Activated naive CD4-positive, alpha-beta T cell treated with anti-CD3 and anti-CD28 coated beads, Interleukin-2, amount 50 U/mL, for 24 hours (primary cell): Measurements from ENCODE around the gene ARID5B.

Source experiments
- H3K27ac Mint-ChIP-seq: one replicate; pipeline ENCODE4 v1.8.0; 2021; ENCODE audit warnings: mild to moderate bottlenecking, mixed read lengths
- H3K27me3 Mint-ChIP-seq: one replicate; pipeline ENCODE4 v1.8.0; 2021; ENCODE audit warnings: mixed read lengths
- H3K36me3 Mint-ChIP-seq: one replicate; pipeline ENCODE4 v1.8.0; 2021; ENCODE audit warnings: mixed read lengths
- H3K4me1 Mint-ChIP-seq: one replicate; pipeline ENCODE4 v1.8.0; 2021; ENCODE audit warnings: mixed read lengths
- H3K4me3 Mint-ChIP-seq: one replicate; pipeline ENCODE4 v1.8.0; 2021; ENCODE audit warnings: mild to moderate bottlenecking, mixed read lengths
- H3K9me3 Mint-ChIP-seq: one replicate; pipeline ENCODE4 v1.8.0; 2021; ENCODE audit warnings: mixed read lengths

The ARID5B gene

DNA sequence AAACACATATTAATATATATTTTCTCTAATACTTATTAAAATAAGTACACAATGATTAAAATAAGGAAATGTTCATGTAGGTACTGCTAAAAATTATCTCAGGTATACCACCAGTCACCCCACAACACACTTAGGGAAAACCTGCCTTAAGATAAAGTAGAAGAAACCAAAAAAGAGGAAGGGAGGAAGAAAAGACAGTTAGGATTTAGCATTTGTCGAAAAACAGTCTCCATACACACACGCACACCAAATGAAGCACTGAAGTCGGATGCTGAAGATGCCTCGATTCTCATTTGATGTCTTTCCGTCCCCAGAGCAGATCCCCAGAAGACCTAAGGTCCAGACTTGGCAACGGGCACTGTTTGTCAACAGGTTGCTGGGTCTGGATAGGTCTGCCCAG lies 30.0 kb upstream of the ARID5B start:
- Mint-ChIP-seq H3K9me3 (no peaks in the 10 kb centered on the region), H3K4me3 (no peak overlapping the region), H3K4me1 (peaks cover 14% of the 10 kb centered on the region), H3K36me3 (no peaks in the 10 kb centered on the region), H3K27me3 (no peaks in the 10 kb centered on the region), H3K27ac (no peak overlapping the region)

DNA sequence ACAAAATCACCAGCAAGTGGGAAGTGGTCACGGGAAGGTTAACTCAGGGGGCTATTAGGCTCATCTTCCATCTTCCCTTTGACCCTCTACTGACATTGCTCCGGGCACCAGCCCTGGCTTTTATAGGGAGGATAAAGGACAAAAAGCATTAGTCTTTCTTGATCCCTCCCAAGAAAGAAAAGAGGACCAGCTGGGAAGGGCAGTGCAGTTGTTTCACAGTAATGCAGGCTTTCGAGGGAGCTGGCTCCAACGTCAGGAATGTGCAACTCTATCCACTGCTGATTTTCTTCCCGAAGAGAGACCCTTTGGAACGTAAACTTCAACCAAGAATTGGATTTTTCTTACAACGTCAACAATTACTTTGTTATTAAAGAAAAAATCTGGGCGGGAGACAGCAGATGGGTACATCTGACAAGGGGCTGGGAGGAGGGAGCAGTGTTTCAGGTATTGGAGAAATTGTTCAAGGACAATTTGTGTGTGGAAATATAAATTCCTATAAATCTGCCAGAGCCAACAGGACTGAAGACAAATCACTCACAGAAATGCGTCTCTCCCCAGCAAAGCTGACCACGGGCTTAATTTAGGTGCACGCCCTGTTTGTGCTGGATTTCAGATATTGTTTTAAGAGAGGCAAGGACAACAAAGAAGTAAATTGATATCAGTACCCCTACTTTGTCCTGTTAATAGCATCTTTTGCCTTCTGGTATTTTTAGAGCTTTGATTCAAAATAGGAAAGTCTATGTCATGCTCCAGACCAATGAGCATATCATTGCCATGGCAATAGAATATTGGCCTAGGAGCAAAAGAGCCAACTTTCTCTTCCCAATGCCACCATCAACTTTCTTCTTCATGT lies 23.4 kb upstream of the ARID5B start:
- H3K4me1 Mint-ChIP-seq, result peaks cover 28% of the 10 kb centered on the region
- H3K4me3 Mint-ChIP-seq, result no peak overlapping the region
- no peaks in the 10 kb centered on the region for H3K27me3 Mint-ChIP-seq
- H3K9me3 Mint-ChIP-seq, result no peaks in the 10 kb centered on the region
- no peaks in the 10 kb centered on the region for H3K36me3 Mint-ChIP-seq
- no peak overlapping the region for H3K27ac Mint-ChIP-seq

DNA sequence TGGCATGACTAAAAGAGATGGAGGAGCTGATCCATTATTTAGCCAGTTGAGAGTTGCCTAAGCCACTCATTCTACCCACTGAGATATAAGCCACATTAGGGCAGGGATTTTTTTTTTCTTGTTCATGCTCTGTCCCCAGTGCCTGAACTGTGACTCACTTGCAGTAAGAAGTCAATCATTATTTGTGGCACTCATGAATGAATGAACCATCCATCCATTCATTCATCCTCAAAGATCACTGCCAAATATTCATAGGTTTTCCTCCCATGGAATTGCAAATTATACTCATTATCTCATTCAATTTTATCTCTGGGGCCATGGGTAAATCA lies 22.8 kb upstream of the ARID5B start:
- Mint-ChIP-seq H3K9me3 (no peaks in the 10 kb centered on the region), H3K4me1 (peaks cover 28% of the 10 kb centered on the region), H3K27ac (no peak overlapping the region), H3K27me3 (no peaks in the 10 kb centered on the region), H3K4me3 (no peak overlapping the region), H3K36me3 (no peaks in the 10 kb centered on the region)

DNA sequence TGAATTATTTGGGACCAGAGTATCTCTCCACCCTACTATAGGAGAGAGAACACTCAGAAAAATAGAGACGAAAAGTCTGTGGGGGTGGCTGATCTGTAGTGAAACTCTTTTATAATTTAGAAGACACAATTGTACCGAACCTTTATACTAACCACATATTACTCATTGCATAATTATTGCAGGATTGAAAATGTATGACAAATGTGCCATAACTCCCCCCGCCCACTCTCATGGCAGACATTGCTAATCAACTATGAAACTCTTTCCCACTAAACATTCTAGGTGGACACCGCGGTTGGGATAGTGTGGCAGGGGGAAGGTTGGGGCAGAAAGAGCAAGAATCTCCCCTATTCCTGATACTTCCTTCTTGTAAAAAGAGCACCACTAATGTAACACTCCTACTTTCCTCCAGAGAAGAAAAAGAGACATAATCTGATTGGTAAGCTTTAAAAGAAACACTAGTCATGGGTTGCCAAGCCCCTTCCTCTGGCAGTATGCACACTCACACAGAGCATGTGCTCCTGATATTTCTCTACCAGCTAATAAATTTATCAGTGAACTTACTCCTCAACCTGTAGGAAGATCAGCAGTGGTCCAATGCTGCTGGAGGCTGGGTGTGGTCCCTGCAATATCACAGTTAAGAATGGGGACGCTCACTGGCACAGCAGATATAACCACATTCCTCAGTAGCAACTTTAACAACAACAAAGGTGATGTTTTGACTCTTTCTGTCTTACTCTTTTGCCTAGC lies 18.7 kb upstream of the ARID5B start:
- H3K9me3 Mint-ChIP-seq, result peaks cover 4% of the 10 kb centered on the region
- no peaks in the 10 kb centered on the region for H3K27me3 Mint-ChIP-seq
- peak overlapping the region; percentile 97 for H3K27ac Mint-ChIP-seq
- H3K4me3 Mint-ChIP-seq, result peak overlapping the region; percentile 69
- peaks cover 33% of the 10 kb centered on the region for H3K4me1 Mint-ChIP-seq
- no peaks in the 10 kb centered on the region for H3K36me3 Mint-ChIP-seq

DNA sequence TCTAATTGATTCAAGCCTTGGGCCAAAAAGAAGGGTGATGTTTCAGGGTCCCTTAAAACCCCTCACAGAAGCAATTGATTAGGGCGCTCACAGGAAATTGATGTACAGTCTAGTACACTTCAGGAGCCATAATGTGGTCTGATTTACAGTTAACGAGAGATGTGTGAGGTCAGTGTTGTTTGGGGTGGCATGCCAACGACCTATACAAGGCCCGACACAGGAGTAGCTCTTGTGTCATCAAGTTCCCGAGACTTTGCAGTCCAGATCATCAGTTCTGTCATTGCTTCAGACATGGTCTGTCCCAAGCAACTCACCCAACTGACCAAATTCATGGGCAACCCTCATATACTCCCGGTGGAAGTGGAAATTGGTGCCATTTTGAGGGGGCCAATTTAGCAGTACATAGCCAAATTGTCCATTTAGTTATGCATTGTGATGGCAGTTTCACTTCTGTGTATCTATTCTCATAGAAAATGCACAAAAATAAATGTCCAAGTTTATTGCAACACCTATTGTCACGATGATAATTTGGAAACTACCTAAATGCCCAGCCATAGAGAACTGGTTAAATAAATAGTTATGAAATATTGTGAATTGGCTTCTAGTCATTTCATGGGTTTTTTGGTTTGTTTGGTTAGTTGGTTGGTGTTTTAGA lies 18.0 kb upstream of the ARID5B start:
- Mint-ChIP-seq H3K4me1 (peaks cover 32% of the 10 kb centered on the region), H3K27ac (peak overlapping the region; percentile 97), H3K36me3 (no peaks in the 10 kb centered on the region), H3K4me3 (no peak overlapping the region), H3K9me3 (peaks cover 4% of the 10 kb centered on the region), H3K27me3 (no peaks in the 10 kb centered on the region)

DNA sequence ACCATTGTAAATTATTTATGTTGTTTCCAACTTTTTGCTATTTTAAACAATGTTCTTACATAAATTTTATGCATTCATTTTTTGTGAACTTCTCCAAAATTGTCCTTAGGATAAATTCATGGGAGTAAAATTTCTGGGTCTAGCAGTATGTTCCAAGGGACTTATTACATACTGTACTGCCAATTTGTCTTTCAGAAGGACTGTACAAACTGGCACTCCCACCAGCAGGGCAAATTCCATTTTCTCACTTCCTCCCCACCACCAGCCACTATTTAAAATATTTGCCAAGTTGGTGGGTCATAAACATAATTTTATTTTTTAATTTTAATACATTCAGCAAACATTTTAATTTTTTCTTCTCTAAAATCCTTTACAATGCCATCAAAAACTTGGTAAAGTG lies 13.7 kb upstream of the ARID5B start:
- Mint-ChIP-seq H3K27ac (no peak overlapping the region), H3K4me3 (no peak overlapping the region), H3K9me3 (peaks cover 4% of the 10 kb centered on the region), H3K36me3 (no peaks in the 10 kb centered on the region), H3K27me3 (no peaks in the 10 kb centered on the region), H3K4me1 (peaks cover 25% of the 10 kb centered on the region)

DNA sequence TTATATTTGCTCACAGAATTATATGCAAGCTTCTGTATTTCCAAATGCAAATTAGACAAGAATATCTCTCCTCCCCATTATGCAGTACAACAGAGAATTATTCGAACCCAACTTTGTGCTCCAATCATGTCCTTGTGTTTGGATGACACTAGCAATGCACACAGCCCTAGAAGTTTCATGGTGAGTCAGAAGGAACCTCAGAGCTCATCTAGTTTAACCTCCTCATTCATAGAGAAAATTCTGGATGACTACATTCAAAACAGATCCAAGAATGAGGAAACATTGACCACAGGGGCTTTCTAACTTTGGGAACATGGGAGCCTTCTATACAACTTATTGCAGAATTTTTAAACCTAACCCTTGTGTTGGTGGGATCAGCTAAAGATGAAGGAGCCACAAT lies 12.8 kb upstream of the ARID5B start:
- Mint-ChIP-seq H3K27ac (no peak overlapping the region), H3K4me1 (peaks cover 18% of the 10 kb centered on the region)

DNA sequence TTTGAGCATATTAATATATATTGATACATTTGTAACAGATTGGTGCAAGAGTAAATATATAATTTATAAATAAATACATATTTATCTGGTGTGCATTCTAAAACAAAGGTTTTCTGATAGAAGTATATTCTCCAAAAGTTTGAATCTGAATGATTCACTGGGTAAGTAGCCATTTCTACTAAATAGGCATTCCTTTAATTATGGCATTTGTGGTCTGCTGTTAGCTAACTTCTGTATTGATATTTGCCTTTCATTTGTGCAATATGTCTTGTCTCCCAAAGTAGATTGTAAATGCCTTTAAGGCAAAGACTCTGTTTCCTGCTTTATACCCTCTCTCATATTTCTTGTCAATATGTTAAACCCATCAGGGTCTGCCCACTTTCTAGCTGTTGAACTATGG lies 11.1 kb upstream of the ARID5B start:
- H3K9me3 Mint-ChIP-seq, result no peaks in the 10 kb centered on the region
- no peak overlapping the region for H3K27ac Mint-ChIP-seq
- H3K27me3 Mint-ChIP-seq, result no peaks in the 10 kb centered on the region
- H3K4me1 Mint-ChIP-seq, result peaks cover 18% of the 10 kb centered on the region
- H3K4me3 Mint-ChIP-seq, result no peak overlapping the region
- no peaks in the 10 kb centered on the region for H3K36me3 Mint-ChIP-seq

More for the DNA sequence above, 12.8 kb upstream of the ARID5B start:
- no peaks in the 10 kb centered on the region for H3K27me3 Mint-ChIP-seq
- peaks cover 4% of the 10 kb centered on the region for H3K9me3 Mint-ChIP-seq
- no peaks in the 10 kb centered on the region for H3K36me3 Mint-ChIP-seq
- no peak overlapping the region for H3K4me3 Mint-ChIP-seq

DNA sequence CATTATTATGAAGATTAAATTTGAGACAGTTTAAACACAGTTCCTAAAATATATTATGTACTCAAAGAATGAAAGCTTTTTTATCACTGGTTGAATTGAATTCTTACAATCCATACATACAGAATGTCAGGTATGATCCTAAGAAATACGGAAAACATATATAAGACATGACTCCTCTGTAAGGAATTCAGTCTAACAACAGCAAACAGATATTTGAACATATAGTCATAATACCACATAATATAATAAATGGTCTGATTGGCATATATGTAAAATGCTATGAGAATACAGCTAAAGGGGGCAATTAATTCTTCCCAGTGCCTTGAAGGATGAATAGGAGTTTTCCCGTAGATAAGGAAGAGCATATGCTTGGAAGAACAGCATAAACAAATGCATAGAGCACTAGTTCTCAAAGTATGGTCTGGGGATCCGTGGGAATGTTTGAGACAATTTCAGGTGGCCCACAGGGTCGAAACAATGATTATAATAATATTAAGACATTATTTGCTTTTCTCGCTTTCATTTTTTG lies 10.6 kb upstream of the ARID5B start:
- Mint-ChIP-seq H3K27me3 (no peaks in the 10 kb centered on the region), H3K4me3 (no peak overlapping the region), H3K4me1 (peaks cover 18% of the 10 kb centered on the region), H3K9me3 (no peaks in the 10 kb centered on the region), H3K27ac (no peak overlapping the region), H3K36me3 (no peaks in the 10 kb centered on the region)

DNA sequence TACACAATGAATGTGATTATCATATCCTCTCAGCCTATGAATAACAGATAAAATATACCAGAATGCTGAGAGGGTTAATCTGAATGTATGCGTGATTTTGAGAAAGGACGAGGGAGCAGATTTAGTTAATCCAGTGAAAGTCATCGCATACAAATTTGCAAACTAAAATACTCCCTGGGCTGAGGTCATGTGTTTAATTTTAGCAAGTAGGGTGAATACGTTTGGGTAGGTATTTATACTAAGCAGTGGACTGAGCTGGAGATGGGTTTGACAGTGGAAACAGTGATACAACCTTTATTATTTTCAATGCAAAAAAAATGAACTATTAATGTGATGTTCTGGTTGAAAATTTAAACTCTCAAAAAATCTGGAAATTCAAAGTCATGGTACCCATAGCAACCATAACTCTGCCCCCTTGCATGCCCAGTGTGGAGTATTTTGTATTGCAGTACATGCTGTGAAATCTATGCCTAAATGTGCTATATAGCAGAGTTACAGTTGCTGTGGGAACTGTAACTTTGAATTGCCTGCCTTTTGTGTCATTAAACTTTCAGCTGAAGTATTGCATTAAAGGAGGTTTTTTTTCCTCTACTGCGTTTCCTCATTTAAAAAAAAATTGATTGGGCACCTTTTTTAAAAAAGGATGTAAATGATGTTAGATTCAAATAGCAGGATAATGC lies 9.5 kb upstream of the ARID5B start:
- Mint-ChIP-seq H3K4me3 (no peak overlapping the region), H3K36me3 (no peaks in the 10 kb centered on the region), H3K27ac (peak overlapping the region; percentile 55), H3K27me3 (no peaks in the 10 kb centered on the region), H3K9me3 (no peaks in the 10 kb centered on the region), H3K4me1 (peaks cover 25% of the 10 kb centered on the region)

DNA sequence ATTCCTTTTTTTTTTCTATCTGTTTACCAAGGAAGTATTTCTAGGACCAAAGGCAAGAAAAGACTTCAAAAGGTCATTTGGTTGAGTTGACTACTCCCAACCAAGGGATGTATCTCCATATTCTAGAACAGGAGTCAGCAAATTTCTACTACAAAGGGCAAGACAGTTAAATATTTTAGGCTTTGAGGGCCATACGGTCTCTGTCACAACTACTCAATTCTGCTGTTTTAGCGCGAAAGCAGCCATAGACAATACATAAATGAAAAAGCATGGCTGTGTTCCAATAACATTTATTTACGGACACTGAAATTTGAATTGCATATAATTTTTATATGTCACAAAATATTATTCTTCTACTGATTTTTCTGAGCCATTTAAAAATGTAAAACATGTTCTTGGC lies 8.5 kb upstream of the ARID5B start:
- Mint-ChIP-seq H3K9me3 (no peaks in the 10 kb centered on the region), H3K27ac (peak overlapping the region; percentile 51), H3K4me1 (peaks cover 33% of the 10 kb centered on the region), H3K36me3 (no peaks in the 10 kb centered on the region), H3K4me3 (peak overlapping the region; percentile 54), H3K27me3 (no peaks in the 10 kb centered on the region)

DNA sequence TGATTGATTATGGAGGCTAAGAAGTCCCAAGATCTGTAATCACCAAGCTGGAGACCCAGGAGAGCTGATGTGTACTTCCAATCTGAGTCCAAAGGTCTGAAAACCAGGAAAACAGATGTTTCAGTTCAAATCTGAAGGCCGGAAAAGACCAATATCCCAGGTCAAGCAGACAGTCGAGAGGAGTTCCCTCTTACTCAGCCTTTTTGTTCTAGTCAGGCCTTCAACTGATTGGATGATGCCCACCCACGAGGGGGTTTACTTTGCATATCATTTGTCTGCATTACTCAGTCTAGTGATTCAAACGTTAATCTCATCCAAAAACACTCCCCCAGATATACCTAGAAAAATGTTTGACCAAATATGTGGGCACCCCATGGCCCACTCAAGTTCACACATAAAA lies 7.4 kb upstream of the ARID5B start:
- Mint-ChIP-seq H3K9me3 (no peaks in the 10 kb centered on the region), H3K4me1 (peaks cover 36% of the 10 kb centered on the region), H3K36me3 (no peaks in the 10 kb centered on the region), H3K27ac (peak overlapping the region; percentile 60), H3K4me3 (peak overlapping the region; percentile 57), H3K27me3 (no peaks in the 10 kb centered on the region)

DNA sequence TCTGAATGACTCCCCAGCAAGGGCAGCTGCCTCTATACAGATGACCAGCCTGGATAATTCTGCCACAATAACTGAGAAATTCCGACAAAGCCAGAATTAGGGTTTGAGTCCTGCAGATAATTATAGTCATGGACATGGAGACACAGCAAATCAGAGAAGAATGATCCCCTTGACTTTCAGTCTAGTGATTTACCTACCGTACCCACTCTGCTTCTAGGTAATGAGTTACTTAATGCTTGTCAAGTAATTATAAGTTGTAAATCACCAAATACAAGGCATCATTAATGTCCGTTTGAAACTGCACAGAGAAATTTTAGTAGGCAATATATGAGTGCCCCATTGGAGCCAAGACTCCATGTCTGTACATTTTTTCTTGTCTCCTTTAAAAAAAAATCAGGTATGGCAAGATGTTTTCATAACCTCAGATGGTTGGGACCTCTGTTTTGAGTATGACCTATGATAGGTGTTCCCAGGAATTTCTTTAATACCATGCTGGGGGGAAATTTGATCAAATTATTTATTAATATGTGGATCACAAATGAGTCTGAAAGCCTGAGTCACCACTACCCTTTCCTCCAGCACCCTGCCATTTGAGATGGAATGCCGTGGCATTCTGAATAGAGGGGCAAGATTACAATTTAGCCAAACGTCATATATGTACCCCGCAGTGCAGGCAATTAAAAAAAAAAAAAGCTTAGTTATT lies 5.5 kb upstream of the ARID5B start:
- Mint-ChIP-seq H3K36me3 (no peaks in the 10 kb centered on the region), H3K27me3 (no peaks in the 10 kb centered on the region), H3K4me3 (no peak overlapping the region), H3K4me1 (peaks cover 45% of the 10 kb centered on the region), H3K27ac (no peak overlapping the region), H3K9me3 (no peaks in the 10 kb centered on the region)

DNA sequence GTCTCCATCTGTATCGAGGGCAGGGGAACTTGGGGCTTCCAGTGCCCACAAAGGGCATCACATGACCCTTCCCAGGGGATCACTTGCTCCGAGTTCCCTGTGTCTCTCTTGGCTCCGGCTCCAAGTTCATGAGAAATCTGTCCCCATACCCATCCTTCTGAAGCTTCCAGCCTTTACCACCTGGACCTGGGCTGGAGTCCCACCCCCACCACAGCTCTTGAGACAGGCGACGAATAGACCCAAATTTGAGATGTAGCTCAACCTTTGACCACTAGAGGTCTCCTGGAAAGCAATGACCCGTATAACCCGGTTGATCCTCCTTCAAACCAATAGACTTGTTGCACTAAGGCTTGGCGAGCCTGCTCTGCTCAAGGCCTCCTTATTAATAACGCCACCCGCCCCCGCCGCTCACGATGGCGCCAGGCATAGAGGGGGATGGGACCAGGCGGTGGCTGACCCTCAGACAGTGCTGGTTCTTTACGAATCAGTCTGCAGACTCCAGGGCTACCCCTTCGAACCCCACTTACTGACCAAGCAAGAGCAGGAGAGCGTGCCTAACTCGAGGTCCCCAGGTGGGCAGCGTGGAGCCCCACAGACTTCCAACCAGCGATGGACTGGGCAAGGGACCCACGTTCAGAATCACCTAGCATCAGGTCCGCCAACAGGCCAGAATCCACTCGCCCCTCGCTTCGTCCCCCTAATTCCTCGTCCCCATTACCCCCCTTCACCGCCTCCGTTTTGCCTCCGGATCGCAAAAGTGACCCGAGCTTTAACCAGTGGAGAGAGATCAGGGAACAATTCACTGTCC lies 4.4 kb upstream of the ARID5B start:
- no peaks in the 10 kb centered on the region for H3K36me3 Mint-ChIP-seq
- H3K4me1 Mint-ChIP-seq, result peaks cover 45% of the 10 kb centered on the region
- no peaks in the 10 kb centered on the region for H3K27me3 Mint-ChIP-seq
- peak overlapping the region; percentile 88 for H3K4me3 Mint-ChIP-seq
- no peaks in the 10 kb centered on the region for H3K9me3 Mint-ChIP-seq
- H3K27ac Mint-ChIP-seq, result peak overlapping the region; percentile 96
